HCT116 (cell line): ENCODE measurements around the gene DCAF6. TPM values are rescaled to one million over a fixed set of nuclear protein-coding genes. Genes with fewer than 3 reads are reported as not detected.

ENCODE experiments used
- ATAC-seq: fragments of 200-7000 bp; cut with Tn5 transposase; 2 replicates; pipeline ENCODE4 v1.9.1; 2020; ENCODE audit warnings: mild to moderate bottlenecking, moderate library complexity
- BruUV-seq: library from RNA; stranded (reverse); fragments of 400-500 nt; replicated peaks from 2 replicates; lab custom pipeline; 2021; lab: Mats Ljungman, UMichigan
- CTCF ChIA-PET: fragments of 300-600 bp; sonication (Branson Sonifier 250); formaldehyde crosslinking; loops from one replicate; lab custom pipeline; 2021; ENCODE audit warnings: antibody characterized with exemption; lab: Charles Lee
- POLR2A ChIA-PET: fragments of 300-600, 350-600 bp; sonication (Branson Sonifier 250); formaldehyde crosslinking; loops from one replicate; lab custom pipeline; 2021; ENCODE audit warnings: antibody characterized with exemption; lab: Charles Lee
- RAD21 ChIA-PET, 2 experiments: fragments of 300-600 bp; sonication (Branson Sonifier 250); formaldehyde crosslinking; loops; one replicate each; lab custom pipeline; 2023; ENCODE audit warnings: low total read pairs in 2 of 2; ENCODE audit not compliant: uncharacterized antibody in 2 of 2, unreplicated experiment in 2 of 2, low non-redundant PET in 1 of 2; lab: Charles Lee
- DNase-seq: peaks from one replicate; pipeline ENCODE4 v3.0.0-alpha.2; 2010; ENCODE audit warnings: low read depth, low spot score
- H2AFZ ChIP-seq: fragments of 200-600 bp; shearing (Covaris generic), sonication (generic); 2 replicates; pipeline ENCODE4 v1.6.1; 2017; ENCODE audit warnings: low read depth, mixed run types, mixed read lengths, antibody characterized with exemption, low read length; ENCODE audit not compliant: poor library complexity, severe bottlenecking
- H3K27ac ChIP-seq: 2 replicates; pipeline ENCODE4 v1.5.1; 2012; ENCODE audit warnings: low read depth, low read length
- H3K27me3 ChIP-seq: fragments of 200-600 bp; sonication (generic); 2 replicates; pipeline ENCODE4 v1.6.1; 2016; ENCODE audit warnings: mixed run types, low read length, mixed read lengths; ENCODE audit not compliant: insufficient read depth
- H3K36me3 ChIP-seq, 2 experiments: fragments of 200-500 bp in 1 of 2; fragments of 200-600 bp in 1 of 2; sonication (Bioruptor generic) in 1 of 2; sonication (generic) in 1 of 2; 2 replicates each; pipeline versions ENCODE4 v1.5.1 to v1.6.1; 2014 to 2016; ENCODE audit warnings: low read length in 2 of 2, inconsistent platforms in 1 of 2, mixed read lengths in 1 of 2, mixed run types in 1 of 2; ENCODE audit not compliant: insufficient read depth in 2 of 2, control insufficient read depth in 1 of 2
- H3K4me1 ChIP-seq, 2 experiments: fragments of 200-600 bp in 1 of 2; sonication (generic) in 1 of 2; 2 replicates each; pipeline versions ENCODE4 v1.5.1 to v1.6.1; 2012 to 2017; ENCODE audit warnings: low read length in 2 of 2, inconsistent platforms in 1 of 2, mild to moderate bottlenecking in 1 of 2, mixed read lengths in 1 of 2, mixed run types in 1 of 2, moderate library complexity in 1 of 2; ENCODE audit not compliant: insufficient read depth in 2 of 2, control insufficient read depth in 1 of 2
- H3K4me2 ChIP-seq: fragments of 200-600 bp; sonication (generic); 2 replicates; pipeline ENCODE4 v1.6.1; 2017; ENCODE audit warnings: mixed run types, low read length, mixed read lengths
- H3K4me3 ChIP-seq, 2 experiments: fragments of 200-600 bp in 1 of 2; sonication (generic) in 1 of 2; replicated peaks in 1 of 2; 2 replicates each; pipeline ENCODE4 v1.5.1; 2011 to 2016; ENCODE audit warnings: low read length in 2 of 2, control low read depth in 1 of 2, low read depth in 1 of 2, mild to moderate bottlenecking in 1 of 2, mixed read lengths in 1 of 2, mixed run types in 1 of 2
- H3K79me2 ChIP-seq: fragments of 200-600 bp; sonication (generic); 2 replicates; pipeline ENCODE4 v1.6.1; 2017; ENCODE audit warnings: mild to moderate bottlenecking, mixed run types, low read length, moderate library complexity, mixed read lengths; ENCODE audit not compliant: insufficient read depth
- H3K9ac ChIP-seq: fragments of 200-600 bp; sonication (generic); 2 replicates; pipeline ENCODE4 v1.6.1; 2016; ENCODE audit warnings: low read length, mixed read lengths
- H3K9me2 ChIP-seq: fragments of 200-600 bp; sonication (generic), shearing (Covaris generic); 2 replicates; pipeline ENCODE4 v1.6.1; 2017; ENCODE audit warnings: mixed run types, mild to moderate bottlenecking, moderate library complexity; ENCODE audit not compliant: insufficient read depth
- H3K9me3 ChIP-seq, 2 experiments: fragments of 200-500 bp in 1 of 2; fragments of 200-600 bp in 1 of 2; sonication (Bioruptor generic) in 1 of 2; sonication (generic) in 1 of 2; 2 replicates each; pipeline ENCODE4 v1.6.1; 2014 to 2017; ENCODE audit warnings: low read length in 2 of 2, mixed read lengths in 2 of 2, inconsistent platforms in 1 of 2, low read depth in 1 of 2, mild to moderate bottlenecking in 1 of 2, mixed run types in 1 of 2, moderate library complexity in 1 of 2; ENCODE audit not compliant: control insufficient read depth in 1 of 2, insufficient read depth in 1 of 2
- H4K20me1 ChIP-seq: fragments of 200-600 bp; sonication (generic), shearing (Covaris generic); 2 replicates; pipeline ENCODE4 v1.6.1; 2017; ENCODE audit warnings: mixed run types, mild to moderate bottlenecking, moderate library complexity; ENCODE audit not compliant: insufficient read depth
- ATF3 ChIP-seq: IDR thresholded peaks from 2 replicates; pipeline ENCODE4 v1.6.1; 2012
- ELF1 ChIP-seq: IDR thresholded peaks from 2 replicates; pipeline ENCODE4 v1.6.1; 2012; ENCODE audit warnings: low read depth, borderline replicate concordance
- EZH2 ChIP-seq: fragments of 200-600 bp; sonication (generic); IDR thresholded peaks from 2 replicates; pipeline ENCODE4 v1.6.1; 2017; ENCODE audit warnings: antibody characterized with exemption, mixed run types
- JUND ChIP-seq: IDR thresholded peaks from 2 replicates; pipeline ENCODE4 v1.6.1; 2012
- POLR2AphosphoS5 ChIP-seq: IDR thresholded peaks from 2 replicates; pipeline ENCODE4 v1.6.1; 2011; ENCODE audit warnings: mild to moderate bottlenecking, low read depth, low read length, moderate library complexity
- RAD21 ChIP-seq: IDR thresholded peaks from 2 replicates; pipeline ENCODE4 v1.6.1; 2012; ENCODE audit warnings: low read depth, mild to moderate bottlenecking
- SP1 ChIP-seq: IDR thresholded peaks from 2 replicates; pipeline ENCODE4 v1.6.1; 2012; ENCODE audit warnings: low read depth
- SRF ChIP-seq: IDR thresholded peaks from 2 replicates; pipeline ENCODE4 v1.6.1; 2012; ENCODE audit warnings: low read depth
- ZBTB33 ChIP-seq: IDR thresholded peaks from 2 replicates; pipeline ENCODE4 v1.6.1; 2011; ENCODE audit warnings: mild to moderate bottlenecking, low read length, moderate library complexity; ENCODE audit not compliant: insufficient replicate concordance; ENCODE audit errors: extremely low read depth
- ZFX ChIP-seq: fragments of 450-650 bp; IDR thresholded peaks from 2 replicates; pipeline ENCODE4 v1.6.1; 2017
- intact Hi-C: fragments of 100-400 bp; cut with micrococcal nuclease; formaldehyde crosslinking; loops from 2 replicates; pipeline ENCODE4 v1.10.0; 2022
- total RNA-seq: library from RNA; stranded (reverse); gene quantifications from one replicate; pipeline ENCODE4 v1.2.1, GENCODE V29; 2021; ENCODE audit not compliant: unreplicated experiment

Gene DCAF6
- total RNA-seq, 1 experiment from 2014 or later = 34.2 TPM

- no peak for TF ChIP-seq RAD21
- TF ChIP-seq ELF1 = no peak
- TF ChIP-seq JUND = no peak
These were observed 149.0 kb downstream of the DCAF6 start (continued) for GRCh38 chr1:168085401-168085872.

- no peak overlapping the region for H3K27ac ChIP-seq
- CTCF ChIA-PET = interaction anchor here (1.2 kb wide), 1 partner anchor 24 kb away, joined by 3 read pairs; no protein-coding TSS in a partner anchor
- H3K4me2 ChIP-seq = no peak overlapping the region
- H2AFZ ChIP-seq = no peak overlapping the region
- H3K9me2 ChIP-seq = no peaks in the 10 kb centered on the region
- H3K27me3 ChIP-seq = no peaks in the 10 kb centered on the region
- H3K9me3 ChIP-seq = no peaks in the 10 kb centered on the region
- H3K9ac ChIP-seq = no peak overlapping the region
- no peaks in the 10 kb centered on the region for H3K36me3 ChIP-seq
- DNase-seq (no peak), ATAC-seq (0 out of 2 replicates have a peak, but pooled peaks have one; percentile 31)
- no TSS peak for BruUV-seq
- H4K20me1 ChIP-seq = no peaks in the 10 kb centered on the region
- TF ChIP-seq ZBTB33 (no peak), ELF1 (no peak), SP1 (no peak), POLR2AphosphoS5 (no peak), ZFX (no peak), ATF3 (no peak), EZH2 (no peak), SRF (no peak)
- no peaks in the 10 kb centered on the region for H3K79me2 ChIP-seq
- POLR2A ChIA-PET = no interaction called here
- no peak overlapping the region for H3K4me3 ChIP-seq
- RAD21 ChIA-PET = no interaction called here
- intact Hi-C loops = no loop called here
- peaks cover 7 to 23% of the 10 kb centered on the region in 2 experiments; a peak in 3 of 4 replicates for H3K4me1 ChIP-seq
These were observed 150.0 kb downstream of the DCAF6 start for GRCh38 chr1:168086438-168086837.
